Stomach smooth muscle (tissue), 2 donors: ENCODE data around the gene MYO3B.

Experiments
- H3K27ac ChIP-seq: one replicate; pipeline ENCODE4 v1.7.0; 2013; ENCODE audit warnings: mild to moderate bottlenecking, low read length, inconsistent platforms
- H3K27me3 ChIP-seq, 2 donors: one replicate each; pipeline ENCODE4 v1.7.0; 2013; ENCODE audit warnings: low read length in 2 of 2; ENCODE audit not compliant: insufficient read depth in 2 of 2, control insufficient read depth in 1 of 2
- H3K36me3 ChIP-seq, 2 donors: one replicate each; pipeline ENCODE4 v1.7.0; 2013; ENCODE audit warnings: low read length in 2 of 2; ENCODE audit not compliant: control insufficient read depth in 2 of 2, insufficient read depth in 2 of 2
- H3K4me1 ChIP-seq: one replicate; pipeline ENCODE4 v1.7.0; 2013; ENCODE audit warnings: low read length; ENCODE audit not compliant: control insufficient read depth, insufficient read depth
- H3K4me3 ChIP-seq, 2 donors: one replicate each; pipeline ENCODE4 v1.7.0; 2013; ENCODE audit warnings: low read length in 2 of 2
- H3K9ac ChIP-seq, 2 donors: one replicate each; pipeline ENCODE4 v1.7.0; 2013; ENCODE audit warnings: low read length in 2 of 2, mild to moderate bottlenecking in 1 of 2
- H3K9me3 ChIP-seq, 2 donors: one replicate each; pipeline ENCODE4 v1.7.0; 2013; ENCODE audit warnings: low read length in 2 of 2; ENCODE audit not compliant: control insufficient read depth in 2 of 2
- donor health status: healthy.
- donor health status: Pancreatic carcinoma.

Gene MYO3B

DNA sequence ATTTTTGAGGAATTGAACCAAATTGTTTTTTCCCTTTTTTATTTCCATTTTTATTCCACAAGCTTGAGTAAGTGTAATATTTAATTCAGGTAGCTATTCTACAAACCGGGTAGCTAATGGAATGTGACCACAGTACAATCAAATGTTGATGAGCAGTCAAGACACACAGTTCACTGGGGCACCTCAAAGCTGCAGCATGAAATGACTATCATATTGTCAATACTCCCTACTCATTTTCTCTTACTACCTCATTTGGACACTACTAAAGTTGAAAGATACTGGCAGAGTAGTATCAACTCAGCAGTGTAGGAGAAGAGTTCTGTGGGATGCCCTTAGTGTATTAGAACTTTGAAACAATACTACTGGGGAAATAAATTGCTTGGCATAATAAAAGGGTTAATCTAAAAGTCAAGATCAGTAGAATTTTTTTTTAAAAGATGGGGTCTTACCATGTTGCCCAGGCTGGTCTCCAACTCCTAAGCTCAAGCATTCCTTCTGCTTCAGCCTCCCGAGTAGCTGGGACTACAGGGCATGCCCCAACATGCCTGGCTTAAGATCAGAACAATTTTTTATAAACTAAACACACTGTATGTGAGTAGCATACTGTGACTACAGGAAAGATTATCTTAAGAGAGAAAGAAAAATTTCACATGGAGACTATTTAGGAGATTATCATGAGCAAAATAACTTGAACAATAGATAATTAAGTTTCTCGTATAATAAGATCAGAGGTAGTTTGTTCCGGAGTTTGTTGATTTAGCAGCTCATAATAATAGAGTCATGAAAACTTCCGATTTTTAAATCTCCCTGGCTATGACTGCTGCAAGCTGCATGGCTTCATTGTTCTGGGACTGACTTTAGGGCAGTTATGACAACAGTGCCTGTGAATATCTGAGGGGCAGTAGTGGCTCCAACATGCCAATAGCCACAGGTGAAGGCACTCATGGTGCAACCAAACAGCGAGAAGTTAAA, 43.7 kb downstream of the MYO3B start:
- Histone ChIP-seq H3K4me3 (no peak overlapping the region), H3K27ac (no peak overlapping the region), H3K4me1 (peaks cover 4% of the 10 kb centered on the region), H3K36me3 (no peaks in the 10 kb centered on the region), H3K27me3 (no peaks in the 10 kb centered on the region), H3K9me3 (no peaks in the 10 kb centered on the region), H3K9ac (no peak overlapping the region)

DNA sequence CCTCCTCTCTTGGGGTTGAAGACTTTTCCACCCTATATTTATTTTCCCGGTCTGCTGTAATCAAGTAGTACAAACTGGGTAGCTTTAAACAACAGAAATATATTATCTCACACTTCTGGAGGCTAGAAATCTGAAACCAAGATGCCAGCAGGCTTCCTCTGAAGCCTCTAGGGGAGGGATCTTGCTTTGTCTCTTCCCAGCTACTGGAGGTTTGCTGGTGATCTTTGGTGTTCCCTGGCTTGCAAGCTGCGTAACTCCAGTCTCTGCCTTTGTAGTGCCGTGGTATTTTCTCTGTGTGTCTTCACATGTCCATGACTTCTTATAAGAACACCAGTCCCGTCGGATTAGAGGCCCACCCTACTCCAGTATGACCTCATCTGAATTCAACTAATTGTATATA, 44.4 kb downstream of the MYO3B start:
- Histone ChIP-seq H3K36me3 (no peaks in the 10 kb centered on the region), H3K9ac (no peak overlapping the region), H3K4me1 (peaks cover 3% of the 10 kb centered on the region), H3K4me3 (no peak overlapping the region), H3K27ac (no peak overlapping the region), H3K27me3 (no peaks in the 10 kb centered on the region), H3K9me3 (no peaks in the 10 kb centered on the region)

DNA sequence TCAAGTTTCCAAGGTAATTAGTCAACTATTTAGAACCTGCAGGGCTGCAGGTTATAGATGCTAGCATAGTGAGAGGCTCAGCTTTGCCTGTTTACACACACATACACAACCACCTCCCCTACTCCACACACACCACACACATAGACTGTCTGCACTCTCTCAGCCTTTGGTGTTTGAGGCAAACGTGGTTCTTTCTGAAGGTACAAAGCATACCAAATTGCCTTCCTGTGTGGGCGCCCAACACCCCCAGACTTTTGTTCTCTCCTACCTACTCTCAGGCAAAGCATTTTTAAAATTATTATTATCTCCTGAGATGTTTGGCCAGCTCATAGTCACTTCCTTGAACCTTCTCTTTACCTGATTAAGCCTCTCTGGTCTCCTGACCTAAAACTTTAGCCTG, 44.9 kb downstream of the MYO3B start:
- no peak overlapping the region for H3K9ac ChIP-seq
- H3K36me3 ChIP-seq: no peaks in the 10 kb centered on the region
- H3K4me3 ChIP-seq: no peak overlapping the region
- H3K27me3 ChIP-seq: no peaks in the 10 kb centered on the region
- no peaks in the 10 kb centered on the region for H3K4me1 ChIP-seq
- no peaks in the 10 kb centered on the region for H3K9me3 ChIP-seq
- H3K27ac ChIP-seq: no peak overlapping the region

DNA sequence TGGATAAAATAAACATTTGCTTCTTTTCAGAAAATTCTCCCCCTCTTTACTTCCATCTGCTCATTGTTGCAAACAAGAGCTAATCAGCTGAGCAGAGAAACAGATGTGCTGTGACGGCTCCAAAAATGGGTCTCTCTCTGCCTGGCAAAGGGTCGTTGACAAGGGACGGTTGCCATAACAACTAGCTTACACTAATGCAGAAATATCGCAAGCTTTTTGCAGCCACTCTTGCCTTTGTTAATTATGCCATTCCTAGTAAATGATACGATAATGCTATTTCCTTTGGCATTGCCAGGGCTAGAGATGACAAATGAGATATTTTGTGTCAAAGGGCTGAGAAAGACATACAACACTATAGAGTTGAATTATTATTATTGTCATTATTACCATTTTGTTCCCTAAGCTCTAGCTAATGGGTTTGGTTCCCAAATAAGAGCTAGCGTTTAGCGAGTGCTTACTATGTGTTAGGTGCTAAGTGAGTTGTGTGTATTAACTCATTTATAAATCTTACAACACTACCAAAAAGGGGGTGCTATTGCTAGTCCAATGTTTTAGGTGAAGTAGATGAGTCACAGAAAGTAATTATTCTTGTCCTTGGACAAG, 46.8 kb downstream of the MYO3B start:
- Histone ChIP-seq H3K9me3 (no peaks in the 10 kb centered on the region), H3K4me3 (no peak overlapping the region), H3K27me3 (no peaks in the 10 kb centered on the region), H3K9ac (no peak overlapping the region), H3K27ac (no peak overlapping the region), H3K36me3 (no peaks in the 10 kb centered on the region), H3K4me1 (no peaks in the 10 kb centered on the region)

DNA sequence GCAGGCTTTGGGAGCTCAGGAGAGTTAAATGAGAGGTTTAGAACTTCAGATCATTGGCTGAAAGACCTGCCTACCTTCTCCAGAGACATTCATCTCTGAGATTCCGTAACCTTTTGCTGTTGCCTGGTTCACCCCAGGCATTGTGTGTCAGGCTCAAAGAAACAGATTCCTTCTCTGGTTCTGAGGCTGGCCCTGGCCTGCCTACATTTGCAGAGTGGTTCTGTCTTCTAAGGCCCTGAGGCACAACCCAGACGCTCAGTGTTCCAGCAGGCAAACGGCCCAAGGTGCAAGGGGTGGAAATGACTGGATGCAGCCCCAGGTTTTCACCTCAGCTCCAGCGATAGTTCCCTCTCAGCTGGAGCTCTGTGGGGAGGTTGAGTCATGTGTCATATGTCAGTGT, 48.3 kb downstream of the MYO3B start:
- Histone ChIP-seq H3K27me3 (no peaks in the 10 kb centered on the region), H3K27ac (no peak overlapping the region), H3K36me3 (no peaks in the 10 kb centered on the region), H3K9me3 (no peaks in the 10 kb centered on the region), H3K4me1 (no peaks in the 10 kb centered on the region), H3K4me3 (no peak overlapping the region), H3K9ac (no peak overlapping the region)

DNA sequence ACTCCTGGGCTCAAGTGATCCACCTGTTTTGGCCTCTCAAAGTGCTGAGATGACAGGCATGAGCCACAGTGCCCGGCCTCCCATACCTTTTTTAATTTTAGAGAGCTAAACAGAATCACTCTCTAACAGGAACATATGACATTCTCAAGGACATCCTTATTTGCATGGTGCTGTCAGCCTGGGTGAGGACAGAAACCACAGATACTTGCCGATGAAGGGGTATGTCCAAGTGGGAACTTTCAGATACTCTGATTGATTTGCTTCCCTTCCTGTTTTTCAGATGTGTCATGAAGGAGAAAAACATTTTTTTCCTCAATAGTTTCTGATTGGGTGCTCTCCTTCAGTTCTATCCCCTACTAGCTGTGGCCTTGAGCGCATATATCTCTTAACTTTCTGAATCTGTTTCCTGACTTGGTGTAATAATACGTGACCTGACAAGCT, 49.6 kb downstream of the MYO3B start:
- H3K9ac ChIP-seq: no peak overlapping the region
- H3K36me3 ChIP-seq: no peaks in the 10 kb centered on the region
- no peaks in the 10 kb centered on the region for H3K4me1 ChIP-seq
- H3K27me3 ChIP-seq: no peaks in the 10 kb centered on the region
- no peak overlapping the region for H3K4me3 ChIP-seq
- H3K27ac ChIP-seq: no peak overlapping the region
- H3K9me3 ChIP-seq: no peaks in the 10 kb centered on the region

DNA sequence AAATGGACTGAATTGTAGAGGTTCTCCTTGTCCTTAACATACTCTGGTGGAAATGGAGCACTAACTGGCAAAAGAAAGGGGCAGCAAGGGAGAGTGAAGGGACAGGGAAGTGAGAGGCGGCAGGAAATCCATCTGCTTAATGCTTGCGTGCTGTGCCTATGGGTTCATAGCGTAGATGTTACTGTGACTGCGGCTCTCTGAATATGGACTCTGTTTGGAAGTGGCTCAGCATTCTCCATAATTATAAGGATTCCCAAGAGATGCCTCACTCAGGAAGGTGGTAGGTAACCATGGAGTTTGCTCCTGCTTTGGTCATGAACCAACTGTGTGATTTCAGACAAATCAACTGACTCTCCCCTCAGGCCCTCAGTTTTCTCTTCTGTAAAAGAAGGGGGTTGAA, 50.0 kb downstream of the MYO3B start:
- no peaks in the 10 kb centered on the region for H3K9me3 ChIP-seq
- no peak overlapping the region for H3K27ac ChIP-seq
- H3K4me1 ChIP-seq: no peaks in the 10 kb centered on the region
- H3K36me3 ChIP-seq: no peaks in the 10 kb centered on the region
- H3K9ac ChIP-seq: no peak overlapping the region
- no peaks in the 10 kb centered on the region for H3K27me3 ChIP-seq
- H3K4me3 ChIP-seq: no peak overlapping the region

DNA sequence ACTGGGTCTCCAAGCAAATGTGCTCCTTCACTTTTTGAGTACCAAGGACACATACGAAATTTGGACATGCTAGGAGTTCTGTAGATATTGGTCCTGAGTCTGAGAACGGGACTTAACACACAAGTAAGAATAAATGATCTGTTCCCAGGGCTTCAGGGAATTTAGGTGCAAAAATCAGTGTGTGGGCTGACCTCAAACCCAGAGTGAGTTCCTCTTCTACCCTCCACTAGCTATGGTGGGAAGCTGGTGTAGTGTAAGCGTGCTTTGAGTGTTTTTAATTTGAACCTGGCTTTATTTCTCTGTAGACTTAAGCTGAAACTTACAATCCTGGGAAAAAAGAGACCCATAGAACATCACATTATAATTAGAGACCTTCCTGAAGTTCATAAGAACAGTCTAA, 50.5 kb downstream of the MYO3B start:
- Histone ChIP-seq H3K36me3 (no peaks in the 10 kb centered on the region), H3K9ac (no peak overlapping the region), H3K27me3 (no peaks in the 10 kb centered on the region), H3K27ac (no peak overlapping the region), H3K4me1 (no peaks in the 10 kb centered on the region), H3K4me3 (no peak overlapping the region), H3K9me3 (no peaks in the 10 kb centered on the region)

DNA sequence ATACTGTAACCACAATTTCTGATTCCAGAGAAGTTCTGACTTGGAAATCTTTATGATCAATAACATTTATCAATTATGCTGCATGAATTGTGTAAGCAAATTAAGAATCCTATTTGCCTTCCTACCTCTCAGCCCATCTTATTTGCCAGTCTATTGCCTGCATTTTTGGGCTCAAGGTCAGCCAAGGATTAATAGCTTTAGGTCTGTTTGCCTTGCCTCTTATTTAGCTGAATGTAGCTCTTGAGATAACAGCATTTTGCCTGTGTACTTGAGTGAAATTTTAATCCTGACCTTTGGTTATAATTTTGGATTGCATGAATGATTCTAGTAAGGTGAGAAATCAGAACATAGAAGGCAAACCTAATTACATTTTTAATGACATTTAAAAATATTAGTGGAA, 51.2 kb downstream of the MYO3B start:
- H3K27ac ChIP-seq: no peak overlapping the region
- H3K9me3 ChIP-seq: no peaks in the 10 kb centered on the region
- H3K4me1 ChIP-seq: no peaks in the 10 kb centered on the region
- H3K27me3 ChIP-seq: no peaks in the 10 kb centered on the region
- H3K36me3 ChIP-seq: no peaks in the 10 kb centered on the region
- H3K9ac ChIP-seq: no peak overlapping the region
- H3K4me3 ChIP-seq: no peak overlapping the region

DNA sequence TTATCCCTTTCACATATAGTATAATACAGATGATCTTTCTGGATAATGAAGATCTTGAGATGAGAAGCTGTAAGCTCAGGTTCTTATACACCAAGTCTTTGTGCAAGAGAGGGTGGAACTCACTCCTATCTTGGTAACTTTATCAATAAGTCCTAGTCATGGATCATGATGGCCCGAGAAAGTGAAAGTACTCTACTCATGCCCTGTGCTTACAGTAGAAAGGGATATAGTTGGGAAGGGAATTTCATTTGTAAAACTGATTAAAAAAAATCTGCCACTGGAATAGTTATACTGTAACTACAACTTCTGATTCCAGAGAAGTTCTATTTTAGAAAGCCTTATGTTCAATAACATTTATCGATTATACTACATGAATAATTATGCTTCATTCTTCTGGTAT, 51.8 kb downstream of the MYO3B start:
- Histone ChIP-seq H3K9me3 (no peaks in the 10 kb centered on the region), H3K4me1 (no peaks in the 10 kb centered on the region), H3K27me3 (no peaks in the 10 kb centered on the region), H3K9ac (no peak overlapping the region), H3K4me3 (no peak overlapping the region), H3K27ac (no peak overlapping the region), H3K36me3 (no peaks in the 10 kb centered on the region)
